ACC112 (cell line): ENCODE measurements around the gene PLA2R1.
"Not testable (repeated sequence)": the region's sequence is repeated elsewhere in the genome, so short reads cannot be mapped to it uniquely, and the experiment has no call there.

ENCODE experiments used
- H2AFZ ChIP-seq: fragments of 200-600 bp; sonication (generic); one replicate; pipeline ENCODE4 v1.6.0; 2017; ENCODE audit warnings: antibody characterized with exemption, low read length; ENCODE audit not compliant: unreplicated experiment
- H3K27ac ChIP-seq: fragments of 200-600 bp; sonication (generic); 2 replicates; pipeline ENCODE4 v1.5.1; 2014; ENCODE audit warnings: low read depth, mild to moderate bottlenecking, antibody characterized with exemption, low read length, moderate library complexity
- H3K27me3 ChIP-seq: fragments of 200-600 bp; sonication (generic); 2 replicates; pipeline ENCODE4 v1.6.1; 2014; ENCODE audit warnings: mild to moderate bottlenecking, antibody characterized with exemption, low read length, moderate library complexity, mixed read lengths; ENCODE audit not compliant: insufficient read depth
- H3K36me3 ChIP-seq: fragments of 200-600 bp; sonication (generic); 2 replicates; pipeline ENCODE4 v1.6.1; 2016; ENCODE audit warnings: mild to moderate bottlenecking, antibody characterized with exemption, low read length, moderate library complexity, mixed read lengths; ENCODE audit not compliant: insufficient read depth
- H3K4me1 ChIP-seq: fragments of 200-600 bp; sonication (generic); one replicate; pipeline ENCODE4 v1.6.1; 2016; ENCODE audit warnings: low read length, mixed read lengths; ENCODE audit not compliant: insufficient read depth, unreplicated experiment, control insufficient read depth
- H3K4me3 ChIP-seq: fragments of 200-600 bp; sonication (generic); 2 replicates; pipeline ENCODE4 v1.5.1; 2014; ENCODE audit warnings: mild to moderate bottlenecking, low read depth, low read length
- H3K79me2 ChIP-seq: fragments of 200-600 bp; sonication (generic); one replicate; pipeline ENCODE4 v1.6.0; 2016; ENCODE audit warnings: low read length; ENCODE audit not compliant: control insufficient read depth, unreplicated experiment, insufficient read depth

The PLA2R1 gene

GRCh38 chr2:160045703-160046210 lies 16.7 kb downstream of the PLA2R1 start:
- H3K27me3 ChIP-seq: no peaks in the 10 kb centered on the region
- H3K4me3 ChIP-seq: no peak overlapping the region
- H3K27ac ChIP-seq: no peak overlapping the region
- no peak overlapping the region for H2AFZ ChIP-seq
- H3K79me2 ChIP-seq: no peaks in the 10 kb centered on the region
- peaks cover 4% of the 10 kb centered on the region; the same call in 1 of the 2 replicates for H3K36me3 ChIP-seq
- H3K4me1 ChIP-seq: peaks cover 14% of the 10 kb centered on the region

GRCh38 chr2:160044728-160045127 lies 17.7 kb downstream of the PLA2R1 start:
- peaks cover 24% of the 10 kb centered on the region for H3K4me1 ChIP-seq
- peaks cover 4% of the 10 kb centered on the region; the same call in 1 of the 2 replicates for H3K36me3 ChIP-seq
- no peak overlapping the region for H3K27ac ChIP-seq
- no peaks in the 10 kb centered on the region for H3K27me3 ChIP-seq
- no peak overlapping the region for H2AFZ ChIP-seq
- H3K4me3 ChIP-seq: no peak overlapping the region
- no peaks in the 10 kb centered on the region for H3K79me2 ChIP-seq

GRCh38 chr2:160043265-160043664 lies 19.1 kb downstream of the PLA2R1 start:
- H3K79me2 ChIP-seq: no peaks in the 10 kb centered on the region
- H3K4me1 ChIP-seq: peaks cover 33% of the 10 kb centered on the region
- H3K4me3 ChIP-seq: no peak overlapping the region
- H2AFZ ChIP-seq: no peak overlapping the region
- peaks cover 7% of the 10 kb centered on the region; the same call in 1 of the 2 replicates for H3K36me3 ChIP-seq
- no peak overlapping the region for H3K27ac ChIP-seq
- H3K27me3 ChIP-seq: no peaks in the 10 kb centered on the region

DNA sequence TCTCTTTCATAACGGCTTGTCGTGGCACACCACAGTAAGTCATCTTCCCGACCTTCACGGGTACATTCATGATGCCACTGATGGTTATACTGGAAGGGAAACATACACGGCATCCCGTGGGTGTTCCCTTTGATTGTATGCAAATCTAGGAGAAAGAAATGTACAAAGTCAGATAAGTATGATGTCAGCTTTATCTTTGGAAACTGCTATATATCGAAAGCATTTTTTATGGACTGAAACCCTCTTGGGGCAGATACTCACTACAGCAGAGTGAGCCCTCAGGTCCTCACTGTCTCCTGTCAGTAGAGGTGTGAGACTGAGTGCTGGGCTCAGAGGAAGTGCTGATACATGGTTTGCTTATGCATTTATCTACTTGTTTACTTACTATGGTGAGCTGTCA lies 20.4 kb downstream of the PLA2R1 start:
- H3K4me1 ChIP-seq: peaks cover 33% of the 10 kb centered on the region
- H3K4me3 ChIP-seq: no peak overlapping the region
- no peak overlapping the region for H3K27ac ChIP-seq
- H2AFZ ChIP-seq: no peak overlapping the region
- H3K79me2 ChIP-seq: no peaks in the 10 kb centered on the region
- H3K27me3 ChIP-seq: no peaks in the 10 kb centered on the region
- peaks cover 15% of the 10 kb centered on the region for H3K36me3 ChIP-seq

DNA sequence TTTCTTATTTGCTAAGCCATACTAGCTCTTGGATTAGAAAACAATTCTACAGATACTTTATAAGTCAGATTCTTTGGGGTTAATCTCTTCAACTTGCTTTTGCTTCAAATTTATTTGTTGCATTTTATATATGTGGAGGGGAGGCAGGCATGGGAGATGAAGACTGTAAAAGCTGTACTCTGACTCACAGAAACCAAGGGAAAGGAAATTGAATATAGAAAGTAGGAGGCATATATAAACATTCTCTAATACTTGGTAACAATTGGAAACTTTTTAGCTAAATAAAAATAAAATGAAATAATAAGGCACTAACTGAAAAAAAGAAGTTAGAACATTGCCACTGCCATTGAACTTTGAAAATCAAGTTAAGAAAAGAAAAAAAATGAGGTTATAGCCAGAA lies 21.3 kb downstream of the PLA2R1 start:
- Histone ChIP-seq H3K4me3 (no peak overlapping the region), H3K79me2 (no peaks in the 10 kb centered on the region), H3K36me3 (peaks cover 15% of the 10 kb centered on the region), H2AFZ (no peak overlapping the region), H3K27me3 (no peaks in the 10 kb centered on the region), H3K27ac (no peak overlapping the region), H3K4me1 (peaks cover 33% of the 10 kb centered on the region)

DNA sequence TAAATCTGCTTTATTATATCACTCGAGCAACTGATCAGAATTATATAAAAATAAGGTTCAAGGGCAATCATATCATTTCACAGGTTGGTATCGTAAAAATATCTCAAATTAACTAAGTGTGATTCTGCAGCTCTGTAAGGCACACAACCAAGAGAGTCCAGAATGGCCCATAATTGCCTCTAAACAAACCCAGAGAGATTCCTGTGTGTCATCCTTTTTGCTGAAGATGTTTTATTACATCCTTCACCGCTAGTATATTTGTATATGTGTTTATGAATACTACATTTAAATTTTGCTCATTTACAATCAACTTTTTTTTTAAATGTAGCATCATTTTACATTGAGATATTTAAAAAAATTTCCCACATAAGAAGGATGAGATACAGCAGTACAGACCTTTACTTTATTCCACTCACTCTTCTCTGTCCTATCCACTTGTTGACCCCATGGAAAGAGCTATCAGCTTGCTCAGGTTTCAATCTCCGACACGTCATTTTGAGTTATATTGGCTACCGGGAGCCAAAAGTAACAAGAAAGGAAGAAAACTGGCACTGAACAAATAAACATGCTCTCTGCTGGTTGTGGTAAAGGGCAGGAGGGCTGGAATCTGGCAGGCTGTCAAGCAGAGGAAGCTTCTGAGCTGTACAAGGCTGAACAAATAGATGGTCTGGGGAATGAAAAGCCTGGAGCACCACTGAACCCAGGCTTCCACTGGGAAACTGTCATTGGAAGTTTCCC lies 23.1 kb downstream of the PLA2R1 start:
- Histone ChIP-seq H3K27me3 (no peaks in the 10 kb centered on the region), H3K4me3 (no peak overlapping the region), H3K27ac (peak overlapping the region; percentile 3; the same call in 1 of the 2 replicates), H2AFZ (no peak overlapping the region), H3K36me3 (peaks cover 15% of the 10 kb centered on the region), H3K4me1 (peaks cover 43% of the 10 kb centered on the region), H3K79me2 (no peaks in the 10 kb centered on the region)

DNA sequence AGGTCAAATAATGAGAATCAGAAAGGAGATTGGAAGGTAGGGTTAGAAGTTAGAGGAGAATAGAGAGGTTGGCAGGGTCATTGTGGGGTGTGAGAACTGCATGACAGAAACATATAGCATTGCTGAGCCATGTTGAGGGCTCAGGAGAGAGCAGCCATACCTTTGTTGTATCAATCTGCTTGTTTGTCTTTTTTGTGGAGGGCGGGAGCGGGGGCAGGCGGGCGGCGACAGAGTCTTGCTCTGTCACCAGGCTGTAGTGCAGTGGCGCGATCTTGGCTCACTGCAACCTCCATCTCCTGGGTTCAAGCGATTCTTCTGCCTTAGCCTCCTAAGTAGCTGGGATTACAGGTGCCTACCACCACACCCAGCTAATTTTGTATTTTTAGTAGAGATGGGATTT lies 23.8 kb downstream of the PLA2R1 start:
- H2AFZ ChIP-seq, H3K27ac ChIP-seq, H3K4me3 ChIP-seq, H3K79me2 ChIP-seq, H3K27me3 ChIP-seq: not testable (repeated sequence)
- peaks cover 49% of the 10 kb centered on the region for H3K4me1 ChIP-seq
- peaks cover 13% of the 10 kb centered on the region for H3K36me3 ChIP-seq

GRCh38 chr2:160036736-160037135 lies 25.7 kb downstream of the PLA2R1 start:
- H3K27me3 ChIP-seq: no peaks in the 10 kb centered on the region
- no peak overlapping the region for H3K27ac ChIP-seq
- no peak overlapping the region for H3K4me3 ChIP-seq
- H2AFZ ChIP-seq: no peak overlapping the region
- no peaks in the 10 kb centered on the region for H3K79me2 ChIP-seq
- H3K36me3 ChIP-seq: peaks cover 11% of the 10 kb centered on the region
- peaks cover 52% of the 10 kb centered on the region for H3K4me1 ChIP-seq

DNA sequence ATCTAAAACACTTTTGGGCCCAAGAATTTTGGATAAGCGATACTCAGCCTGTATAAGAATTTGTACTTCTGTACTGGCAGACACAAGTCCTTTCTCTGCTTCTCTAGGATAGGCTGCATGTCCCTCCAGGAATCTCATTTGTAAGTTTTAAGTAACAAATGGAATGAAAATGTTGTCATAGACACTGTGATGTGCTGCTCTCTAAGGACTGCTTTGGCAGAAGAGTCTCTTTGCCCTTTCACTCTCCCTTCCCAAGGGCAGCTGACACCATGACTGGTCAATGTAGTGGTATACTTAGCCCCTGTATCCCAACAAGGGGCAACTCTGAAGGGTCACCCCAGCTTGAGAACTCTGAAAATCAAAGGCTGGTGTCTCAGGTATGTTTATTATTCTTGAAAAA lies 27.3 kb downstream of the PLA2R1 start:
- no peak overlapping the region for H3K27ac ChIP-seq
- H3K4me1 ChIP-seq: peaks cover 37% of the 10 kb centered on the region
- H3K36me3 ChIP-seq: peaks cover 11% of the 10 kb centered on the region
- no peaks in the 10 kb centered on the region for H3K79me2 ChIP-seq
- no peak overlapping the region for H3K4me3 ChIP-seq
- H3K27me3 ChIP-seq: no peaks in the 10 kb centered on the region
- no peak overlapping the region for H2AFZ ChIP-seq

DNA sequence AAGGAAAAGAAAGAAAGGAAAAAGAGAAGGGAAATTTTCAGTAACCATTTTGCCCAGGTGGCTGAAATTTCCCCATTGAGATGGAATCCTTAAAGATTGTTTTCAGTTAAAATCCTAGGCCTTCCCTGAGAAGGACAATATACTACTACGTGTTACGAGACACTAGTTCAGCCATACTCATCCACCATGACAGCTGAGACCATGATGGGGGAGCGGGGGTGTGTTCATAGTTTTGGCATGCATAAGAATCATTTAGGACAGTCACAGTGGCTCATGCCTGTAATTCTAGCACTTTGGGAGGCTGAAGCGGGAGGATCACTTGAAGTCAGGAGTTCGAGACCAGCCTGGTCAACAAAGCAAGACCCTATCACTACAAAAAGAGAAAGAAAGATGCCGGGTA lies 28.0 kb downstream of the PLA2R1 start:
- Histone ChIP-seq H3K36me3 (peaks cover 11% of the 10 kb centered on the region), H3K4me3 (no peak overlapping the region), H3K4me1 (peaks cover 30% of the 10 kb centered on the region), H3K79me2 (no peaks in the 10 kb centered on the region), H3K27me3 (no peaks in the 10 kb centered on the region), H2AFZ (no peak overlapping the region), H3K27ac (peak overlapping the region; percentile 51)

DNA sequence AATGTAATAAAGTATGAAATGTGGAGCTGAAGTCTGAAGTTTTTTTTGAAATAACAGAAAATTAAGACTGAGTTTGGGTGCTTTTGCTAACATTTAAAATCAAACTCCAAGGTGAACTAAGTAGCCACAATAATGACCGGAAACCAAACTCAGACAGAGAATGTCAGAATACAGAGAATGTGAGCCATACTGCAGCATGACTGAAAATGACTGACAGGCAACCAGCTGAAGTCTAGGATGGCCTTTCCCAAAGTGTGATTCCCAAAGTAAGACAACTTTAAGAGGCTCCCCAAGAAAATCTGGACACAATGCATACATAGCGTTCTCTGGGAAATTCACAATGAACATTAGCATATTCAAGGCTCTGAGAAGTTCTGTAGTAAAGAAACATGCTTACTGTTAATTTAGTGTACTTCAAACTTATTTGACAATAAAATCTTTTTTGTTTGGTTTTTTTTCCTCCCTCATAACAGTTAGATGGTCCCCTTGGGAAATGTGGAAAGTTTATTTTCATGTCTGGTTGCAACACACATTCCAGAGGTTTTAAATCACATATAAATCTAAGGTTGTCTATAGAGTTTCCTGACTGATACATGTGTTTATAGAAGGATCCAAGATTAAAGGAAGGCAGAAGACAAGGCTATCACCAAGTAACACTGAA lies 28.6 kb downstream of the PLA2R1 start:
- Histone ChIP-seq H3K27me3 (no peaks in the 10 kb centered on the region), H3K79me2 (no peaks in the 10 kb centered on the region), H3K4me1 (peaks cover 25% of the 10 kb centered on the region), H3K4me3 (peak overlapping the region; percentile 13; the same call in 1 of the 2 replicates), H3K27ac (peak overlapping the region; percentile 51), H2AFZ (no peak overlapping the region), H3K36me3 (peaks cover 11% of the 10 kb centered on the region)
